ENCODE results near the gene CORIN. TPM values are rescaled to one million over a fixed set of nuclear protein-coding genes. Genes with fewer than 3 reads are reported as not detected.

The CORIN gene
- total and polyA plus RNA-seq, 2 of the 13 experiments (the other 11 are each of a cell fraction or from before 2014, with no cell fraction given), result 0.84 to 1.2 TPM

DNA sequence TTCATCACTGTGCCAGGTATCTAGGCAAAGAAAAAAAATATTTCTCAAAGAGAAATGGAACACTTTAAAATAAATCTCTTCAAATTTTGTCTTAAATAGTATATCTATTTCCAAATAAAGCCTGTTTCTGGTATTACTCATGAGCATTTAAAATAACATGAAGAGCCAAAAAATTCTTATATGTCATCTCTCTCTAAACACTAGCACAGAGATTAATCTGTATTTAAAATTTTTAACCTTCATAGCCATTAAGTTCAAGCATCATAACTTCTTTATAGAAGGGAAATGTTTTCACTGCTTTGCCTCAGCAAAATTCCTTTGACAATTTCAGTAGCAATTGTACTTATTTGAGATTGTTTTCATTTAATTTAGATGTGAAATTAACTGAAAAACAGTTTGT lies 5.1 kb upstream of the CORIN start (continued):
- TF ChIP-seq, protein P1, sequence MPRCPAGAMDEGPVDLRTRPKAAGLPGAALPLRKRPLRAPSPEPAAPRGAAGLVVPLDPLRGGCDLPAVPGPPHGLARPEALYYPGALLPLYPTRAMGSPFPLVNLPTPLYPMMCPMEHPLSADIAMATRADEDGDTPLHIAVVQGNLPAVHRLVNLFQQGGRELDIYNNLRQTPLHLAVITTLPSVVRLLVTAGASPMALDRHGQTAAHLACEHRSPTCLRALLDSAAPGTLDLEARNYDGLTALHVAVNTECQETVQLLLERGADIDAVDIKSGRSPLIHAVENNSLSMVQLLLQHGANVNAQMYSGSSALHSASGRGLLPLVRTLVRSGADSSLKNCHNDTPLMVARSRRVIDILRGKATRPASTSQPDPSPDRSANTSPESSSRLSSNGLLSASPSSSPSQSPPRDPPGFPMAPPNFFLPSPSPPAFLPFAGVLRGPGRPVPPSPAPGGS (CRISPR knock-in tag; IDR thresholded peaks at IDR 0.05), result no peak
- TF ChIP-seq ZNF768 (CRISPR knock-in tag; IDR thresholded peaks at IDR 0.05) (no peak), NFIB (CRISPR knock-in tag; IDR thresholded peaks at IDR 0.05; ENCODE audit: borderline replicate concordance) (no peak), ZNF703 (CRISPR knock-in tag; IDR thresholded peaks at IDR 0.05; ENCODE audit: borderline replicate concordance) (no peak), ZNF564 (CRISPR knock-in tag; IDR thresholded peaks at IDR 0.05) (no peak), ZBTB7B (CRISPR knock-in tag; IDR thresholded peaks at IDR 0.05) (no peak), MTA1 (CRISPR knock-in tag; IDR thresholded peaks at IDR 0.05; ENCODE audit: borderline replicate concordance) (no peak), ISL2 (CRISPR knock-in tag; IDR thresholded peaks at IDR 0.05) (no peak), POLR2A (IDR thresholded peaks at IDR 0.05; ENCODE audit: insufficient read depth in 1 of 2, low read depth in 2 of 2, low read length in 2 of 2) (no peak), ZBTB3 (CRISPR knock-in tag; IDR thresholded peaks at IDR 0.05; ENCODE audit: borderline replicate concordance, low read depth) (no peak), HNRNPL (IDR thresholded peaks at IDR 0.05; ENCODE audit: low read depth, low read length) (no peak)
- TF ChIP-seq, protein P2, sequence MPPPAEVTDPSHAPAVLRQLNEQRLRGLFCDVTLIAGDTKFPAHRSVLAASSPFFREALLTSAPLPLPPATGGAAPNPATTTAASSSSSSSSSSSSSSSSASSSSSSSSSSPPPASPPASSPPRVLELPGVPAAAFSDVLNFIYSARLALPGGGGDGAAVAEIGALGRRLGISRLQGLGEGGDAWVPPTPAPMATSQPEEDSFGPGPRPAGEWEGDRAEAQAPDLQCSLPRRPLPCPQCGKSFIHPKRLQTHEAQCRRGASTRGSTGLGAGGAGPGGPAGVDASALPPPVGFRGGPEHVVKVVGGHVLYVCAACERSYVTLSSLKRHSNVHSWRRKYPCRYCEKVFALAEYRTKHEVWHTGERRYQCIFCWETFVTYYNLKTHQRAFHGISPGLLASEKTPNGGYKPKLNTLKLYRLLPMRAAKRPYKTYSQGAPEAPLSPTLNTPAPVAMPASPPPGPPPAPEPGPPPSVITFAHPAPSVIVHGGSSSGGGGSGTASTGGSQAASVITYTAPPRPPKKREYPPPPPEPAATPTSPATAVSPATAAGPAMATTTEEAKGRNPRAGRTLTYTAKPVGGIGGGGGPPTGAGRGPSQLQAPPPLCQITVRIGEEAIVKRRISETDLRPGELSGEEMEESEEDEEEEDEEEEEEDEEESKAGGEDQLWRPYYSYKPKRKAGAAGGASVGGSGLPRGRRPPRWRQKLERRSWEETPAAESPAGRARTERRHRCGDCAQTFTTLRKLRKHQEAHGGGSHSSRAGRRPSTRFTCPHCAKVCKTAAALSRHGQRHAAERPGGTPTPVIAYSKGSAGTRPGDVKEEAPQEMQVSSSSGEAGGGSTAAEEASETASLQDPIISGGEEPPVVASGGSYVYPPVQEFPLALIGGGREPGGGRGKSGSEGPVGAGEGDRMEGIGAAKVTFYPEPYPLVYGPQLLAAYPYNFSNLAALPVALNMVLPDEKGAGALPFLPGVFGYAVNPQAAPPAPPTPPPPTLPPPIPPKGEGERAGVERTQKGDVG (CRISPR knock-in tag; IDR thresholded peaks at IDR 0.05; ENCODE audit: borderline replicate concordance), result no peak
- TF ChIP-seq, protein P3, sequence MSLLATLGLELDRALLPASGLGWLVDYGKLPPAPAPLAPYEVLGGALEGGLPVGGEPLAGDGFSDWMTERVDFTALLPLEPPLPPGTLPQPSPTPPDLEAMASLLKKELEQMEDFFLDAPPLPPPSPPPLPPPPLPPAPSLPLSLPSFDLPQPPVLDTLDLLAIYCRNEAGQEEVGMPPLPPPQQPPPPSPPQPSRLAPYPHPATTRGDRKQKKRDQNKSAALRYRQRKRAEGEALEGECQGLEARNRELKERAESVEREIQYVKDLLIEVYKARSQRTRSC (CRISPR knock-in tag; IDR thresholded peaks at IDR 0.05; ENCODE audit: low read depth), result no peak

All from HepG2 (cell line).